Non-pigmented ciliary epithelial cell (primary cell): ENCODE measurements around the gene NCOA7.
"Not testable (repeated sequence)": the region's sequence is repeated elsewhere in the genome, so short reads cannot be mapped to it uniquely, and the experiment has no call there.

Experiments used
- DNase-seq: peaks from one replicate; pipeline ENCODE4 v3.0.0-alpha.2; 2010; ENCODE audit warnings: low read depth

NCOA7 gene

DNA sequence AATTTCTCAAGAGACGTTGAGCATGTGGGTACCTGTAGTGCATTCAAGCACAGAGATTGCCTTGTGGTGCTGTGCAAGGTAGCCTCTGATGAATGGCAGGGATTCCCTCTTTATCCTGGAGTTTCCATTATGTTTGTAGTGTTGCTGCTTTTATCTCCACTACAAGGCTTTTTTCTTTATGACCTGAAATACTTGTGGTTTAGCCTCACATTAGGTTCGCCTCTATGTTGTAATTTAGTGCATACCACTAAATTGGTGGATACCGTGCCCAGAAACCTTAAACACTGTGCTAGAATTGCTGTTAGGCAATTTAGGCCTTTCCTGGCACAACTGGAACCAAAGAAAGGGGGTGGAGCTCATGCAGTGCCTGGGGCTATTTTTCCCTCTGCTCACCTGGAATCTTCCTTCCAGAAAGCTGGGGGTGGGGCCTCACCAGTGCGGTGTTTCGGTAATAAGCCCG is 76.8 kb downstream of the NCOA7 start:
- DNase-seq, result no peak

DNA sequence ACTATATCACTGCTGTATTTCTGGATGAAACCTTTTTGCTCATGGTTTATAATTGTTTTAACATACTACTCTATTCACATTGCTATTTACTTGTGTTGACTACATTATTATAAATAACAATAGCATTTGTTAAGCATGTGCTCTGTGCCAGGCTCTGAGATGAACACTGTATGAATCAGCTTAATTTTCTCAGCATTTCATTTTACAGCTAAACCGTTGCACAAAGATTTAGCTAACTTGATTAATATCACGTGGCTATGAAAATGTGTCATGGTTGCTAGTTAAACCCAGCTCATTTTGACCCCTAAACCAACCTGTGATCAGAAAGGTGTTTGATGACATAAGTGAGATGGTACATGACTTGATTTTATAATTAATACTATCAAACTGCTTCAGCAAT is 77.5 kb downstream of the NCOA7 start:
- DNase-seq, result no peak

DNA sequence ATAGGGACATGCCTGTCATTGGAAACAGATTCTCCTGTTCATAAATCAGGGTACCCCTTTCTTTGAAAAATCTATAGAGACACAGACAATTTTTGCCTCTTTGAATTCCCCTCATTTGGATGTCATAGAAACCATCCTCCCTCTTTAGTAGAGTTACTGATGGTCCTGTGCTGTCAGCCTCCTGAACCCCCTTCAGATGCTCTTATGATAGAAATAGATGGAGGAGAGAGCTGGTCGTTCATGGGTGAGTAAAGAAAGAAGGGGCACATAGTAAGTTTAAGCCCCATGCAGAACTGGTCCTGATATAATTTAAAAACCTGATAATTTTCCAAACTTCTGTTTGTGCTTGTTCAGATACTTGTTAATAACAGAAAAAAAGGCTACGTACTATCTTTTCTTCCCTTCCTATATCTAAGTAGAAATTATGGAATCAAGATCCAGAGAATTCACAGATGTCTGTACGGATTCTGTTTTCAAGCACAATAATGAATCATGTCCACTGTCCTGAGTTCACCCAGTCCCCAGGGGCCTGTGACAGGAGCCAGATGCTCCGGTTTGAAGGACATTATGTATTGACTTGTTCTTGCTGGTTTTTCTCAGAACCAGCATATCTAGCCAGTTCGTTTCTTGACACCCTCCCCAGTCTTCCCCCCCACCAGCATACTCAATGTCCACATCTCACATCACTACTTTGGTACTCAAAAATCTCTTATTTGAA is 78.1 kb downstream of the NCOA7 start:
- DNase-seq, result no peak

DNA sequence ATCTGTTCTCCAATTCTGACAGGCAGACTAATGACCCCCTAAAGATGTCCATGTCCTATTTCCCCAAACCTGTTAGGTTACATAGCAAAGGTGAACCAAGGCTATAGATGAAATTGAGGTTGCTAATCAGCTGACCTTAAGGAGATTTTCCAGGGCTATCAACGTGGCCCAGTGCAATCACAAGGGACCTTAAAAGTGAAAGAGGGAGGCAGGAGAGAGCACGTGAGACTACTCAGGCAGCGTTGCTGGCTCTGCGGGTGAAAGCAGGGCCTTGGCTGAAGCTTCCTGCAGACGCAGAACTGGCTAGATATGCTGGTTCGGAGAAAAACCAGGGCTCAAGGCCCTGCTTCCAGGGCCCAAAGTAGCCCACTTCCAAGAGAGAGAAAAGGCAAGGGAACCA is 78.7 kb downstream of the NCOA7 start:
- no peak for DNase-seq

DNA sequence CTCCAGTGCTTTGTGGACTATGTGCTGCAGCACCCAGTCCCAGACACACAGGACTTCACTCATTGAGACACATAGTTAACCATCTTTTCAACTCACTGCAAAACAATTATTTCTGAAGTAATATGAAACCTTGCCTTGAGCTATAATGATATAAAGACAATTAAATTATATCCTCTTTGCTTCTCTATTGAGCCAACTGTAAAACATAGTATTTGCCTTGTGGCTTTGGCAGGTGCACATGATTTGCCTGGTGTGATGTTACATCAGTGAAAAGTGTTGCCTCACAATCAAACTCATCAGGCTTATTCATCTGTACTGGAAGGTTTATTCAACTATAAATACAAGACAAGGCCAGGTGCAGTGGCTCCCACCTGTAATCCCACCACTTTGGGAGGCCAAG is 80.6 kb downstream of the NCOA7 start:
- no peak for DNase-seq

DNA sequence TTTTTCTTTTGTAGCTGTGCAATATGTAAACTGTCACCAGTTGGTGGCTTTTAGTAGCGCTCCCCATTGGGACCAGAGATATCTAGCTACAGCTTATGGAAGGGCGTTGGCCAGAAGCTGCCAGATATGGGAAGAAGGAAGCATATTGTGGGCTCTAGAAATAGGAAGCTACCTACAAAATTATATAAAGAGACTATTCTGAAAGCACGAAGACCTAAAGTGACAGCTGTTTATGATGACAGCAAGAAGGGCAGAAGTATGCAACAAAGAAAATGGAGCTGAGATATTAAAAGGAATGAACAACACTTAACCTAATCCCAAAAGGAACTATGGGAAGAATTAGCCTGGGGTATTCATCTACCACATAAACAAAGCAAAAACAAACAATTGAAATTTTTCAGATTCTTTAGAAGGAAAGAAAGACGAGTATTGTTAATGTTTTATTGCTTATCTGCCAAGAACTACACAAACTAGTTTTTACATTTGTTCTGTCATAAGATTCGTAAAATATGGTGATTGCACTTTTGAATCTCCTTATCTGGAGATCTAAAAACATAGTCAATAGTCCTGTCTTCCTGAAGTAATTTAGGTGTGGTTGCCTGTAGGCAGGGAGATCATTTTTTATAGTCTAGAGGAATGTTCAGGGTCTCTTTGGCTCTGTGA is 81.6 kb downstream of the NCOA7 start:
- DNase-seq, result no peak

DNA sequence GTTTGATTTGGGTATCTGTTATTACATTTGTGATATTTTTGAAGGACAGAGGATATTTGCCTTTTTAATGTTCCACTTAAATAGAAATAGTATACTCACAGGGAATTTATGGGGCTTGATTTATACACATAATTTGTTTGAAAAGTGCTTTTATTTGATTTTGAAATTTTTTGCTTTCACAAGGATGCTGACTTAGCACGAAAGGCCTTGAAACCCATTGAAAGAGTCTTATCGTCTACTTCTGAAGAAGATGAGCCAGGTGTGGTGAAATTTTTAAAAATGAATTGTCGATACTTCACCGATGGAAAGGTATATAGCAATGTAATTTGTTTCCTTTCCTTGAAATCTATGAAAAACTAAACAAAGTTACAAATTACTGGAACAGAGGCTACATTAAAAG is 91.5 kb downstream of the NCOA7 start:
- DNase-seq, result no peak

DNA sequence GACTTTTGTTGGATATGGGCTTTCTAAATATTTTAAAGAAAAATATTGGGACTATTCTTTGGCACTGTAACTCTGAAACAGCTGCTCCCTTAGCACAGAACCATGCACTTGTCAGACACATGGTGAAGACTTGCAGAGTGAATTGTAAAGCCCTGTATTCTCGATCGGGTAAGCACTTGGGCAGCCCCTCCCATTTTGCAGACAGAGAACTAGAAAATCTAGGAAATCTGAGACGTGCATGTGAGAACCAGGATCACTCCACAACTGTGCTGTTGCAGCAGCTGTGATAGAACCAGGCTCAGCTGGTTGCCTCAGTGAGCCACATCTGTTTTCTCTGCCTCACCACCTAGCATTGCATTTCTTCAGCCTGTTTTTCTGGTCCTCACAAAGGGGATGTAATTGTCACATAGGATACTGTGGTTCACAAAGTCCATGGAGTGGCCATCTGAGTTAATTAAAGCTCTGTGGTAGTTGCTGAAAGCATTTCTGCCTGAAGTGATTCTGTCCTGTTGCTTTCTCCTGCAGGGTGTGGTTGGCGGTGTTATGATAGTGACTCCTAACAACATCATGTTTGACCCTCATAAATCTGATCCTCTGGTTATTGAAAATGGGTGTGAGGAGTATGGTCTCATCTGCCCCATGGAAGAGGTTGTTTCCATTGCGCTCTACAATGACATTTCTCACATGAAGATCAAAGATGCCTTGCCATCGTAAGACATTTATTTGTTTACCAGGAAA is 94.0 kb downstream of the NCOA7 start:
- DNase-seq, result no peak

DNA sequence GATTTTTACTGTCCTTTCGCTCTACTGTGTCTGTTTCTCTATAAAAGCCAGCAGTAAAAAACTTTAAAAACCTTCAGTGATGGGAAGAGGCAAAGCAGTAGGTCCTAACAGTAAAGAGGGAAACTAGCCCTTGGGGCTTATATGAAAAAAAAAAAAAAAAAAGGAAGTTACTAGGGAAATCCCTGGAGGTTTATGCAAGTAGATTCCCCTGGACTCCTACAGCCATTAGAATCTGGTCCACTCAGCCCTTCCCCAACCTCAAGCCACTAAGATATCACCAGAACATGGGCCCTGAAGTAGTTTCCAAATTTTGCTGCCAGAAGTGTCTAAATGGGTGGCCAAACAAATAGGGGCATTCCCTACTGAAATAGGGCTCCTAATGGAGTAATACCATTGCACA is 95.3 kb downstream of the NCOA7 start:
- no peak for DNase-seq

DNA sequence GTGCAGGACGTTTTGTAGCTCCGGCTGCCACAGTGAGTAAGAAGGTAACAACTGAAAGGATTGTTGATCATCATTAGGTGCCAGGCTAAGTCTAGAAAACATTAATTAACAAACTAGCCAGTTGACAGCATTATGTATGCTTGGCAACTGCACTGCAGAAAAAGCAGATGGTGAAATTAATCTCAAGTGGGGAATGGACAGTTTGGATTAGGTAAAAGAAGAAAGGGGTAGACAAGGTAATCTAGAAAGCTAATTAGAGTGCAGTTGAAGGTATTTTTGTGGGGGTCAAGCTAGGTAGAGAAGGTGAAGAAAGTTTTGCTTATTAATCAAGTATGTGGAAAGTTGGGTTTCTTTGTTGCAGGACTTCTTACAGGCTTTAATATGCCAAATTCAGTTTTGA is 96.2 kb downstream of the NCOA7 start:
- DNase-seq, result no peak

DNA sequence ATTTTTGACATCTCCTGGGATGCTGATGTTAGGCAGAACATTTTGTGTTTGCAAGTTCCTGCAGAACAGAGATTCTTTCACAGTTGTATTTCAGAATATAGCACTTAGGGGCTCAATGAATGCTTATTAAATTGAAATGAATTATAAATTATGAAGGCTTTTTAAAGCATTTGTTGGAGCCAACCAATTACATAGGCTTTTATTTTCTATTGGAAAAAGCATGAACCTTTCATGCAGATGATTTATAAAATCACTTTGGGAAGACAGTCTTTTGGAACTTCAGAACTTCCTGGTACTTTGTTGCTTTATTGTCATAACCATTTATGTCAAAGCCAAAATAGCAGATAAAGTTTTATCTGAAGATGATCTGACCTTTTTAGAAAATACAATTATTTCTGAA is 96.6 kb downstream of the NCOA7 start:
- DNase-seq, result no peak

DNA sequence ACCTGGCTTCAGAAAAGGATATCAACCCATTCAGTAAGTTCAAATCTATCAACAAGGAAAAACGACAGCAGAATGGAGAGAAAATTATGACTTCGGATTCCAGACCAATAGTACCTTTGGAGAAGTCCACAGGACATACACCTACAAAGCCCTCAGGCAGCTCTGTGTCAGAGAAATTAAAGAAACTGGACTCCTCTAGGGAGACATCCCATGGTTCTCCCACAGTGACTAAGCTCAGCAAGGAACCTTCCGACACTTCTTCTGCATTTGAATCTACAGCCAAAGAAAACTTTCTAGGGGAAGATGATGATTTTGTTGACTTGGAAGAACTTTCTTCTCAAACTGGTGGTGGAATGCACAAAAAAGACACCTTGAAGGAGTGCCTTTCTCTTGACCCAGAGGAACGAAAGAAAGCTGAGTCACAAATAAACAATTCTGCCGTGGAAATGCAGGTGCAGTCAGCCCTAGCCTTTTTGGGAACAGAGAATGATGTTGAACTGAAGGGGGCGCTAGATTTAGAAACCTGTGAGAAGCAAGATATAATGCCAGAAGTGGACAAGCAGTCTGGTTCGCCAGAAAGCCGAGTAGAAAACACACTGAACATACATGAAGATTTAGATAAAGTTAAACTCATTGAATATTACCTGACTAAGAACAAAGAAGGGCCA is 98.4 kb downstream of the NCOA7 start:
- DNase-seq, result no peak

DNA sequence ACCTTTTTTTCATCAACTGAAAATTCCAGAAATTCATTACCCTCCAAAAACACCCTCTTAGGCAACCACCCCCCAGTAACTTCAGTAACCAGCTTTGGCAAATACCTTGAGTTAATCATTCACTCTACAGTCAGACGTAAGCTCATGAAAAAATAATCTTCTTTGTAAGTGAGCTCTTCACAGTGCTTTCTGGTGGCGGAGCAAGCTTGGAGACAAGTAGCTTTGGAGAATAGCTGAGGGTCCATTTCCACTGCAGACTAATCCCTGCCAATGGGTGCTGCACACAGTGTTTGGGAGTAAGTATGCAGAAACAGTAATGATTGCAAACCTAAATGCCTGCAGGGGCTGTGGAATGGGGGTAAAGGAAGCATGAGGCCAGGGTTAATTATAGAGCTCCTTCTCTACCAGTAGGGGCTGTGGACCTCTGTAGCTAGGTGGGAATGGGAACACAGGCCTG is 109.0 kb downstream of the NCOA7 start:
- no peak for DNase-seq

DNA sequence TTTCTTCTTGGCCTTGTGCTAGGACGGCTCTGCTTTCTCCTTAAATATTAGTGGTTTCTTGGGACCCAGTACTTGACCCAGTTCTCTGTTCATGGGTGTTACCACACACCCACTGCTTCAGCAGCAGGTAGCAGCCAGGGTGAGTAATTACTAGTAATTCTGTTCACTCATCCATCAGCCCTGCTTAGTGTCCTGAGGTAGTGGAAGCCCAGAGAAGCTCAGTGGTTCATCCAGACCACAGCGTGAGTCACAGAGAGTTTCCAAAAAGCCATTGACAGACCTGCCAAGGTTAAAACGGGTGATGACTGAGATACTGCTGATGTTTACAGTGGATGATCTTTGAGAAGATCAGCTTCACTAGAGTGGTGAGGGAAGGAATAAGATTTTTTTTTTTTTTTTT is 114.1 kb downstream of the NCOA7 start:
- DNase-seq, result peak; percentile 45

DNA sequence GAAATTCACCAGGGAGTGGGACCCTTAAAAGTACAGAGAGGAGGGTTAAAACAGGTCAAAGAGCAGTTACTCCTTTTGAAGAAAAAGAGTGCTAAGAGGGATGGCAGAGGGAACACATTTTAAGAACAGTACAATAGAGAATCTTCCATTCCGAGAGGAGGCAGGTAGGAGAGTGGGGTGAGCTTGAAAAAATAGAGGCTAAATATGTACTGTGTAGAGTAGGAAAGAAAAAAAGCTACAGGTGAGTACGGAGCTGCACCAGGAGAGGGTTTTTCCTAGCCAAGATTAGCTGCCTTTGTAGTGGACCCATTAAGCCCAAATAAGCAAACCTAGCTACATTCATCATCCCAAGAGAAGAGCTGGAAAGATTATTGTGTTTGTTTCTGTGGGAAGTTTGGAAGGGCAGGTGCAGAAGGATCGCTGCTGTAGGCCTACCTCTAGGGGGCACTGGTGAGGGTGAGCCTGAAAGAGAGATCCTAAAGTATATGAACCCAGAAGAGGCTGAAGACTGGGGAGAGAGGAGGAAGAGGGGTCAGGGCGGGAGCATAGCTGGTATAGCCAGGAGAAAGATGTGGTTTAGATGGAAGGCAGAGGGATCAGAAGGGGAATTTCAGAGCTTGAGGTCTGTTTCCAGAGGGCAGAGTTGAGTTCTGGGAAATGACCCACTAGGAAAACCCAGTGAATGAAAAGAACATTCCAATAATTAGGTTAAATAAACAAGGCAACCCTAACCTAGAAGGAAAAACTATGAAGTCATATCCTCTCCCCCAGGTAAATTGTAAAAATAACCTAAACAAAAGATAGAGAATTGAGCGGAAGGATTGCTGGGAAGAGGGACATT is 115.6 kb downstream of the NCOA7 start:
- no peak for DNase-seq

DNA sequence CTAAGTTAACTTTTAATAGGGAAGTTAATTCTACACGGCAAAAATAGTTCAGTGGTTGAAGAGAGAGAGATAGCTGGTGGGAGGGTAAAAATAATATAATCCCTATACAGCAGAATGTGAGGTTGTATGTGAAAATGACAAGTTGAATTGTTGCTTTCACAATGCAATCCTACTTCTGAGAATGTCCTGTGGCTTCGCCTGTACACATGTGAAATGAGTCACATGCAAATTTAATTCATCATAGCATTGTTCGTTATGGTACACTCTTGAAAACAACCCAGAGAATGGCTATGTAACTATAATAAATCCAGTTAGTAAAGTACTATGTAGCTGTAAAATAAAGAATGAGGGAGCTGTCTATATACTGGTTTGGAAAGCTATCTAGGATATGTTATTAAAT is 119.8 kb downstream of the NCOA7 start:
- DNase-seq, result peak; percentile 28

DNA sequence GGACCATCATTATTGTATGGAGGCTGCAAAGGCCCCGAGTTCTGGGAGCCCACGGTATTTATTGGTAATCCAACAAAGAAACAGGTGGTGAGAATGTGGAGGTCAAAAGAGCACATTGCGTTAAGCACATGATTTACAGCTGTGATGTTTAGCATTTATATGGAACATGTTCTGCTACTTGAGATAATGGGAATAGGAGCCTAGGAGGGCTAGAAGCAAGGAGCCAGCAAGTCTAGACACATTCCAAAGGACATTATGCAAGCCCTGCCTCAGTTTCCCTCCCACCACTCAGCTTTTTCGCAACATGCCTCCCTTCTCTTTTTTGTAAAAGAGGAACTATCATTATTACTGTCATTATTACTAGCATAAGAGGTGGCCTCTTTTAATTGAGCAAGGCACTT is 120.3 kb downstream of the NCOA7 start:
- DNase-seq, result not testable (repeated sequence)

DNA sequence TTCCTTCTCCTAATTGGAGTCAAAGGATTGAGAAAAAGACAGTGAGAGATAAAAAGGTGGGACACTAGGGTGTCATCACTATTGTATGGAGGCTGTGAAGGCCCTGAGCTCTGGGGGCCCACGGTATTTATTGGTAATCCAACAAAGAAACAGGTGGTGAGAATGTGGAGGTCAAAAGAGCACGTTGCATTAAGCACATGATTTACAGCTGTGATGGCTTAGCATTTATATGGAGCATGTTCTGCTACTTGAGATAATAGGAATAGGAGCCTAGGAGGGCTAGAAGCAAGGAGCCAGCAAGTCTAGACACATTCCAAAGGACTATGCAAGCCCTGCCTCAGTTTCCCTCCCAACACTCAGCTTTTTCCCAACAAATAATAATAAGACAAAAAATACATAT is 121.7 kb downstream of the NCOA7 start:
- not testable (repeated sequence) for DNase-seq

DNA sequence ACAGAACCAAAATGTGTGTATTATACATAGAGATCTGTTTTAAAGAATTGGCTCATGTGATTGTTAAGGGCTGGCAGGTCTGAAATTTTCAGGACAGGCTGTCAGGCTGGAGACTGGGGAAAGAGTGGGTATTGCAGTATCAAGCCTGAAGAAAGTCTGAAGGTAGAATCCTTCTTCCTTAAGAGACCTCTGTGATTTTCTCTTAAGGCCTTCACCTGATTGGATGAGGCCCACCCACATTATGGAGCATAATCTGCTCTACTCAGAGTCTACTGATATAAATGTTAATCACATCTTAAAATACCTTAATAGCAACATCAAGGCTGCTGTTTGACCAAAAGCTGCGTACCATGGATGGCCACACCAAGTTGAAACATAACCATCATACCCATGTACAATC is 122.4 kb downstream of the NCOA7 start:
- no peak for DNase-seq

DNA sequence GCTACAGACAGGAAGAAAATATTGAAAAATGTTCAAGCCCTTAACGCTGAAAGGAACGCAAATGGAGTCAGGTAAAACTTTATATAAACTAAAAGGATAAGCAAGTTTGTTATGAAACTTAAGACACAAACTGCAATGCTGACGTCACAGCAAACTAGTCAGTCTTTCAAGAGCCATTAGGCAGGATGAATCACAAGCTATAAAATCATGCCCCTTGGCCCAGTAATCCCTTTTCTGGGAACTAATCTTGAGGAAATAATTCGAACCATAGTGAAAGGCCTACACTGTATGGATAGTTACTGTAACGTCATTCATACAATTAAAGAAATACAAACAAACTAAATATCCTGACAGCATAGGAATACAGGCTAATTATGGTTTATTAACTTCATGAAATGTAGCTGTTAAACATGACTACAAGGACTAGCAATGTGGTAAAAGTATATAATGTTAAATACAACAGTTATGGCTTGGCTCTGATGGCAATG is 123.1 kb downstream of the NCOA7 start:
- DNase-seq, result peak; percentile 89

DNA sequence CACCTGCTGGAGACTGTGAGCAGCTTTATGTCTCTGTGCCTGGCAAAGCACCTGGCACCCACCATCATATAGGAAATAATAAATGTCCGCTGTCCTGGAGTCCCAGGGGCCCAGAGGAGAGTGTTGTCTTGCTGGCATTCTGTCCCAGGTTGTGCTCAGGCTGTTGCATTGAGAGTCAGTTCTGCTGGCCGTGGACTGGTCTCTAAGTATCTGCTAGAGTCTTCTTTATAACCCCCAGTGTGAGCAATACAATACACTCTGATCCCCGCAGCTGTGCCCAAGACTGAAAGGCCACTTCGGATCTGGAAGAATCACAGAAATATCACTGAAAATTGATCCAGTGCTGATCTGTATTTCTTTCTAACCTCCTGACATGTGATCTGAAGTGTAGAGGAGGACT is 127.5 kb downstream of the NCOA7 start:
- DNase-seq, result no peak
